Hepatic stellate cell (primary cell): ENCODE data around the gene CD7.

Source experiments
- DNase-seq: peaks from one replicate; pipeline ENCODE4 v3.0.0; 2011; ENCODE audit warnings: low spot score

The CD7 gene

DNA sequence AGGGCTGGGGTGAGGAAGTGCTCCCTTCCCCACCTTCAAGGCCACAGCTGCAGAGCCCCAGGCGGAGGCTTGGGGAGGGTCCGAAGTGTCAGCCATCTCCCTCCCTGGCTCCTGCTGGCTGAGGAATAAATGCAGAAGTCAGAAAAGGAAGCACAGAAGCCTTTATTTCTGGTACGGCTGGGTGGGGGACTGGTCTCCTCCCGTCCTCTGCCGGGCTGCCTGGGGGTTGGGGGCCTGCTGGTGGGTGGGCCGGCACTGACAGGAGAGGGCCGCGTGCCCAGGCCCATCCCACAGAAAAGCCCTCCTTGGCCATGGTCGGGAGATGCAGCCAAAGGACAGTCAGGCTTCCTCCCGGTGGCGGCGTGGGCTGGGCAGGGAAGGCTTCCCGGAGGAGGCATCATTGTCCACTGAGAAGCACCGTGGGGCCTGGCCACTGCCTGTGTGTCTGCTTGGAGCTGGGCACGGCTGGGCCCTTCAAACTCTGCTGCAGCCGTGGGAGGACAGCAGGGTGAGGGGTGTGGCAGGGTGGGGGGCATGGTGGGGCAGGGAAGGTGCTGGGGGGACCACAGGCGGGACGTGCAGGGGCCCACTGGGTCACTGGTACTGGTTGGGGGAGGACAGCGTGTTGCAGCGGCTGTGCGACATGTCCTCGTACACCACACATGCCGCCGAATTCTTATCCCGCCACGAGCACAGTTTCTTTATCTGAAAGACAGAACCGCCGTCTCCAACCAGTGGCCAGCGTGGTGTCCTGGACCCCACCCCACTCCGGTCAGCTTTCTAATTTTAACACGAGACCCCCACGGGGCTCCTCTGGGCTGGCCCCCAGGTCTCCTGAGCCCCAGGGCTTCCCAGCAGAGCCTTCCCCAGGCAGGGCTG is 2.4 kb downstream of the CD7 start:
- DNase-seq = no peak

DNA sequence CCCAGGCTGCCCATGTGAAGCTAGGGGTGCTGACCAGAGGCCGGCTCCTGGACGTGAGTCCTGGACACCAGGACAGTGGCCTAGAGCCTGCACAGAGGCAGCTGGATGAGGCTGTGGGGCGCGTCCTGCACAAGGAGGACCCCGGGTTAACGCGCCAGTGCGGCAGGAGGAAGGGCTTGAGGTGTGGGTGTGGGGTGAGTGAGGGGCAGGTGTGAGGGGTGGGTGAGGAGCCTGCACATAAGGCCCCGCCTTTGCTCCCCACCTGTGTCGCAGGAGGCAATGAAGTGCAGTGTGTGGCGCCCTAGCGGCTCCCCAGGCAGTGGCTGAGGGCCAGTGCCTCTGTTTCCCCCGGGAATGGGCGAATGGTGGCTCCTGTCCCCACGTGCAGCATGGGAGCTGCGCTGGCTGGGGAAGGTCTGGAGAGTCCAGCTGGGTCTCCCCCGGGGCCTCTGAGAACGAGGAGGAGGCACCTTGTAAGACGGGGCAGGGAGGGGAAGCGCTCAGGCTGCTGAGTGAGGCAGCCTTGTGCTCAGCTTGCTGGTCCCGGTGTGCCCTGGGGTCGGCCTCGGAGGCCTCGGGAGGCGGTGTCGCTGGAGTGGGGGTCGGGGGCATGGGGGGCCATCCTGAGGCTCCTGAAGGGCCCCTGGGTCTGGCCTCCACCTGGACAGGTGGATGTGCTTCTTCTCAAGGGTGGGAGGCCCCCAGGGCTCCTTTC is 3.2 kb downstream of the CD7 start:
- DNase-seq = no peak

- no peak for DNase-seq
Measured at GRCh38 chr17:82313195-82314011, 4.0 kb downstream of the CD7 start.

GRCh38 chr17:82311971-82312370 is 5.4 kb downstream of the CD7 start:
- no peak for DNase-seq

GRCh38 chr17:82310877-82311276 is 6.5 kb downstream of the CD7 start:
- DNase-seq = no peak

GRCh38 chr17:82309656-82310570 is 7.5 kb downstream of the CD7 start:
- no peak for DNase-seq

- no peak for DNase-seq
Measured at GRCh38 chr17:82305727-82306300, 11.6 kb downstream of the CD7 start.

DNA sequence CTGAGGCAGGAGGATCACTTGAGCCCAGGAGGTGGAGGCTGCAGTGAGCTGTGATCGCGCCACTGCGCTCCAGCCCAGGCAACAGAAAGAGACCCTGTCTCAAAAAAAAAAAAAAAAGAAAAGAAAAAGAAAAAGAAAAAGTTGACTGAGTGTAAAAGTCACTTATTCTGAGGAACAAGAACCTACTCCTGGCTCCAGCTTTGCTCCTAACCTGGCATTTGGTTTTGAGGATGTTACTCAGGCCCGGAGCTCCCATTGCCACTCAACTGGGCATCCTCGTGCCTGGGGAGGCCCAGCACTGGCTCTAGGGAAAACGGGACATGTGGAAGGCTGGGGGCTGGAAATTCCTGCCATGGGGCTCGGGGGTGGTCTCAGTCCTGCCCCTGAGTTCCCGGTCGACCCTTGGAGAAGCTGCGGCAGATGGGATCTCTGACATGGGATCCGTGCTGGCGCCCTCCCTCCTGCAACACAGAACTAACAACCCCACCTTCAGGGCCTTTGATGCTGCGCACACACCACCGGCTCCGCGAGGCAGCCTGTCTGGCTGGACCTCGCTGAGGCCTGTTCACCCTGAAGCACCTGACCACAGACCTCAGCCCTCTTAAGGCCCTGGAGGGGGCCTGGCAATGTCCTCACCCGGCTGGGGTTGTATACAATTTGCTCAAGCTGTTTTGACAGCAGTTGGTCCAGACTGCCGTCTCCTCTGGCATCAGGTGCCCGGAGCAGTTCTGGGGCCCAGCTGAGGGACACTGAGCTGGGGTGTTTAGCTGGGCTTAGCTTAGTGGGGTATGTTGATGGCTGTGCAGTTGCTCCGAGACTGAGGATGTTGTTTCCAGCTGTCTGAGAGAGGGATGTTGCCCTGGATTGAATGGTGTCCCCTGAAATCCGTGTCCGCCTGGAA is 12.3 kb downstream of the CD7 start:
- DNase-seq = no peak

DNA sequence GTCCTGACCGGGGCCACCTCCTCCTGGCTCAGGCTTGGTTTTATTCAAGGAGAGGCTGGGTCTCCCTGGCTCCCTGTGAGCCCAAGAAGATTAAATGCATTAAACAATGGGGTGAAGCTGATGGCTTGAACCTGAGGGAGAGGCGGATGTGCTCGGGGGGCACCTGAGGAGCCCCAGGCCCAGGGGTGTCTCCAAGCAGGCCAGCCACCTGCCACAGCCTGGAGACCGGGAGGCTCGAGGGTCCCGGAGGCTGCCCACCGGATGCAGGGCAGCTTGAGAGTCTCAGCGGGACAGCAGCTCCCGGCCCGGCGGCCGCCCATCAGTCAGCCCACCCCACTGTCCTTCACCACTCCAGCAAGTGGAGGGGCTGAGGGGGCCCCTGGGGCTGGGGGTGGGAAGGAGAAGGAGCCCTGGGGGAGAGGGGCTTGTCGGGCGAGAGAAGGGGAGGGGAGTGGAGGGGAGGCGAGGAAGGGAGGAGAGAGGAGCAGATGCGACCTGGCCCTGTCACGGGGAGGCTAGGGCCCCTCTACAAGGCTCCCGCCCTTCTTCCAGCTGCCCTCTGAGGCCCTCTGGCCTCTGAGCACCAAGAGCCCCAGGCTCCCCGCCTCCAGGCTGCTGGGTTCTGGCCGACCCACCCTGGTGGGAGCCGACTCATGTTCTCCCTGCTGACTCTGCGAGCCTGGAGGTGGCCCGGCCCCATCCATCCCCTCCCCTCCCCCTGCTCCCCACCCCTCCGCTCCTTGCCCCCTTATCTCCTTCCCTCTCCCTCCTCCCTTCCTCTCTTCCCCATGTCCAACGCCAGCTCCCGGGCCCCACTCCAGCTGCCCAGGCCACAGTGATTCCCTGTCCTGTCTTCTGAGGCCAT is 13.2 kb downstream of the CD7 start:
- no peak for DNase-seq

DNA sequence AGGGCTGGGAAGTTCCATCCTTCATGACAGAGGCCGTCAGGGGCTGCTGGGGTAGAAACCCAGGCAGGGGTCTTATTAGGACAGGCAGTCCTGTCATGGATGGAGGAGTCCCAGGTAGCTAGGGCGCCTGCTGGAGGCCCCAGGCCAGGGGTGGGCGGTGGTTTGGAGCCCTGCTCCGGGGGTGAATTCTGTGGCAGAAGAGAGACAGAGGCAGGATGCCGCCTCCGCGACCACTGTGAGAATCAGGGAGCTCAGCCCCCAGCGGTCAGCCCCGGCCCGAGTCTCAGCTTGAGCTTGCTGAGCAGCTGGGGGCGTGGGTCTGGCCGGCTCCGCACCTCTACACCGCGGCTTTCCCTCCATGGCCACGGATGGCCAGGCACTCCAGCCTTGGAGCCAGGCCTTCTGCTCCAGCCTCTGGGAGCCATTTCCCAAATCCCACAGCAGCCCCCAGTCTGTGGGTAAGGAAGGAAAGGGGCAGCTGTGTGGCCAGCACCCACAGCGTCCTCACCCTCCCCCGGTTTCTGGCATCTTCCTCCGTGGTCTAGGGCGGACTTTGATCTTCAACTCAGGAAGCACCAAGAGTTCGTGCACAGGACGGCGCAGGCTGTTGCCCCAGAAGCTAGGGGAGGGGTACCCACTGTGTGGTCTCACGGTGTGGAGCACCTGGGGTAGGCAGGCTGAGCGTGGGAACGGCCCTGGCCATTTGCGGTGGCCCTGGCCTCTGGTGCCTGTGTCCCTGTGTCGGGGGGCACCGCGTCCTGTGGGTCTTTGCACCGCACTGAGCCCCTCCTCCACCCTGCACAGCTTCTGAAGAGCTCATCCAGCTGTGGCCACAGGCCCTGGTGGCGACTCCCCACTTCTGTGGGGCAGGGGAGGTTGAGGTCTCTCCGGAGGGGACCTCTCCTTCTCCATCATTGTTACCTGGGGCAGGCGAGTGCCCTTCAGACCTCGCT is 14.1 kb downstream of the CD7 start:
- no peak for DNase-seq

DNA sequence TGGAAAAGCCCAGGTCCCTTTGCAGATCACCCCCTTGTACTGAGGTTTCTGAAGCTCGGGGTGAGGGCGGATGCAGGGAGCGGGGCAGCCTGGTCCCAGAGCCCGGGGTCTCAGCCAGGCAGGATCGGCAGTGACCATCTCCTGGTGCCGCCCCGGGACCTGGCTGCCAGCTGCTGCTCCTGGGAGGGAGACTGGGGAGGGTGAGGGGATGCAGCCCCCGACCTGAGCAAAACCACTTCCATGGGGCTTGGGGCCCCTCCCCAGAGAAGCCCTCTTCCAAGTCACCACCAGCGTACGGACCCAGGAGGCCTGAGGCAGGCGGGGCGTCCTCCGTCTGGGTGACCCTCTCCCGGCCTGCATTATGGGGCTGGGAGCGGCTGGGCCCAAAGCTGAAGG is 14.8 kb downstream of the CD7 start:
- DNase-seq = no peak

DNA sequence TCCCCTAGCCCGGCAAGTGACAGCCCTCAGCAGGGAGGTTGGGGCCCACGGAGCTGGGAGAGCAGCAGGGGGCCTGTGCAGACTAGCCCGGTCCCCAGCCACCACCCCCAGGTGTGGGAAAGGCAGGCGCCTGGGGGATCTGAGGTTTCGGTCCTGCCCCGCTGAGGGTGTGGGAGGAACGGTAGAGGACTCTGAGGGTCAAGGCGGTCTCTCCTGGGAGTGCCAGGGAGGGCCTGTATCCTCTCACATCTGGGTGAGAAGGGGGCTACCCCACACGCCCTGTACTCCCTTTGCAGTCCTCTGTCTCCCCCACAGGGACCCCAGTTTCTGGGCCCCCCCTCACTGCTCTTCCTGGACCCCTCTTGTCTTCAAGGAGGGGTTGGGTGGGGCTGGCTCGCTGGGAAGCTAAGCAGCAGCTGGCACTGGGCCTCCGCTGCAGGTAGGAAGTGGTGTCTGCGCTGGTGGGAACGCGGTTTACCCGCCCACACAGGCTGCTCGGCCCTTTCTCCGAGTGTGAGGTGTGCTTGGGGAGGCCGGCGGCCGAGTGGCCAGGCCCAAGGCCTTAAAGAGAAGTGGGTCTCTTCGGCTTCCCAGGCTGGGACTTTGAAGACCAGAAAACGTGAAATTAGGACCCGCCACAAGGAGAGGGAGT is 15.4 kb downstream of the CD7 start:
- no peak for DNase-seq

- DNase-seq = no peak
Measured at GRCh38 chr17:82301300-82301915, 16.0 kb downstream of the CD7 start.

DNA sequence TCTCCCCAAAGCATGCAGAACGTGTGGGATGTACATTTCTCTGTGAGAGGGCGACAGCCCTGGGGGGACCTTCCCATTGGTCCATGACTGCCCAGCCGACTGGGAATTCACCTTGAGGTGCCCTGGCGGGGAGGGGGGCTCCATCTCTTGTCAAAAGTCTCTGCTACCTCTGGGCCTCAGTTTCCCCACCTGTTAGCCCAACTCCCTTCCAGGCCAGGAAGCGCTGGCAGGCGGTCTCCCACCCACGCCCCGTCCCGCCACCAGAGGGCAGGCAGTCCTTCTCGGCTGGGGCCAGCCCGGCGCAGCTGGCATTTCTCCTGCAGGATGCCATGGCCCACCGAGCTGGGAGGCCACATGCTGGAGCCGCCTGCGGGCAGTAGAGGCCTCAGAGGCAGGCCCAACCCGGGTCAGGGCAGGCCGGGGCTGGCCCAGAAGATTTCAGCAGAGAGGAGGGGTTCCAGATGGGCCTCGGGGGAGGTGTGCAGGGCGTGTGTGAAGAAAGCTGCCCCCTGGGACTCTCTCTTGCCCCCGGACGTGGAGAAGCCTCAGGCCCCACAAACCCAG is 16.6 kb downstream of the CD7 start:
- peak; percentile 78 for DNase-seq

DNA sequence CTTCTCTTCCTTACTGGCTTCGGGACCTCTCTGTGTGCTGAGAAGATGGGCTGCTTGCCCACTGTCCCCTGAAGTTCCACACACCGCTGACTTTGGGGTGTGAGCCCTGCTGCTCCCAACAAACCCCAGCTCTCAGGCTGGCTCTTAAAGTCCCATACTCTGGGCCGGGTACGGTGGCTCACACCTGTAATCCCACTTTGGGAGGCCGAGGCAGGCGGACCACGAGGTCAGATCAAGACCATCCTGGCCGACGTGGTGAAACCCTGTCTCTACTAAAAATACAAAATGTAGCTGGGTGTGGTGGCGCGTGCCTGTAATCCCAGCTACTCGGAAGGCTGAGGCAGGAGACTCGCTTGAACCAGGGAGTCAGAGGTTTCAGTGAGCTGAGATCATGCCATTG is 17.2 kb downstream of the CD7 start:
- DNase-seq = no peak

DNA sequence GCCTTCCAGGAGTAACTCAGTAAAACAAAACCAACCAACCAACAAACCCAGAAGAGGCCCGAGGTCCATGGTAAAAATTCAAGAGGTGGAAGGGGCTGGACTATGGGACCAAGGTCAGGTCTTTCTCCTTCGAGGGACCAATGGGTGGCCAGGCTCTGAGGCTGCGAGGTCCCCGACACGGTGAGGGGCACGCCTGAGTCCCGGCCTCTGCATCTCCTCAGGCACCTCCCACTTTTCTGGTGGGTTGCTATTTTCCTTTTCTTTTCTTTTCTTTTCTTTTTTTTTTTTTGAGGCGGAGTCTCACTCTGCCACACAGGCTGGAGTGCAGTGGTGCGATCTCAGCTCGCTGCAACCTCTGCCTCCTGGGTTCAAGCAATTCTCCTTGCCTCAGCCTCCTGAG is 18.0 kb downstream of the CD7 start:
- no peak for DNase-seq
